Effector memory CD4-positive, alpha-beta T cell (primary cell): Measurements from ENCODE around the gene MYH14.

Source experiments
- DNase-seq, 3 donors: peaks; one replicate each; pipeline ENCODE4 v3.0.0-alpha.2; 2020
- H3K27ac ChIP-seq: 2 replicates; pipeline ENCODE4 v1.7.0; 2013; ENCODE audit warnings: mild to moderate bottlenecking, low read length, moderate library complexity; ENCODE audit not compliant: insufficient read depth, poor library complexity, severe bottlenecking
- H3K27me3 ChIP-seq: replicated peaks from 2 replicates; pipeline ENCODE4 v1.7.0; 2013; ENCODE audit warnings: mild to moderate bottlenecking, low read length; ENCODE audit not compliant: insufficient read depth, control insufficient read depth, poor library complexity, severe bottlenecking
- H3K36me3 ChIP-seq: 2 replicates; pipeline ENCODE4 v1.7.0; 2013; ENCODE audit warnings: mild to moderate bottlenecking, low read length, moderate library complexity; ENCODE audit not compliant: control insufficient read depth, insufficient read depth
- H3K4me1 ChIP-seq: 2 replicates; pipeline ENCODE4 v1.7.0; 2013; ENCODE audit warnings: low read length, mild to moderate bottlenecking; ENCODE audit not compliant: control insufficient read depth, insufficient read depth, poor library complexity, severe bottlenecking
- H3K4me3 ChIP-seq: 2 replicates; pipeline ENCODE4 v1.7.0; 2013; ENCODE audit warnings: low read length, low read depth, mild to moderate bottlenecking; ENCODE audit not compliant: insufficient read depth, poor library complexity, severe bottlenecking
- H3K9me3 ChIP-seq: 2 replicates; pipeline ENCODE4 v1.7.0; 2013; ENCODE audit warnings: mild to moderate bottlenecking, low read length, moderate library complexity; ENCODE audit not compliant: control insufficient read depth

Gene MYH14

GRCh38 chr19:50300051-50300450 is 96.6 kb downstream of the MYH14 start:
- Histone ChIP-seq H3K4me1 (no peaks in the 10 kb centered on the region), H3K27ac (no peak overlapping the region), H3K9me3 (no peaks in the 10 kb centered on the region), H3K36me3 (no peaks in the 10 kb centered on the region), H3K27me3 (no peaks in the 10 kb centered on the region), H3K4me3 (no peak overlapping the region)
- DNase-seq: no peak

GRCh38 chr19:50300814-50301606 is 97.6 kb downstream of the MYH14 start:
- Histone ChIP-seq H3K4me1 (no peaks in the 10 kb centered on the region), H3K9me3 (no peaks in the 10 kb centered on the region), H3K4me3 (no peak overlapping the region), H3K36me3 (no peaks in the 10 kb centered on the region), H3K27ac (no peak overlapping the region), H3K27me3 (no peaks in the 10 kb centered on the region)
- DNase-seq: no peak

- Histone ChIP-seq H3K27me3 (no peaks in the 10 kb centered on the region), H3K36me3 (no peaks in the 10 kb centered on the region), H3K4me1 (no peaks in the 10 kb centered on the region), H3K4me3 (no peak overlapping the region), H3K9me3 (no peaks in the 10 kb centered on the region), H3K27ac (no peak overlapping the region)
- no peak for DNase-seq
Measured at GRCh38 chr19:50301607-50301971, 98.2 kb downstream of the MYH14 start.

GRCh38 chr19:50303558-50303957 is 100.1 kb downstream of the MYH14 start:
- Histone ChIP-seq H3K27ac (no peak overlapping the region), H3K4me3 (no peak overlapping the region), H3K36me3 (no peaks in the 10 kb centered on the region), H3K27me3 (no peaks in the 10 kb centered on the region), H3K4me1 (no peaks in the 10 kb centered on the region), H3K9me3 (no peaks in the 10 kb centered on the region)
- DNase-seq: no peak

DNA sequence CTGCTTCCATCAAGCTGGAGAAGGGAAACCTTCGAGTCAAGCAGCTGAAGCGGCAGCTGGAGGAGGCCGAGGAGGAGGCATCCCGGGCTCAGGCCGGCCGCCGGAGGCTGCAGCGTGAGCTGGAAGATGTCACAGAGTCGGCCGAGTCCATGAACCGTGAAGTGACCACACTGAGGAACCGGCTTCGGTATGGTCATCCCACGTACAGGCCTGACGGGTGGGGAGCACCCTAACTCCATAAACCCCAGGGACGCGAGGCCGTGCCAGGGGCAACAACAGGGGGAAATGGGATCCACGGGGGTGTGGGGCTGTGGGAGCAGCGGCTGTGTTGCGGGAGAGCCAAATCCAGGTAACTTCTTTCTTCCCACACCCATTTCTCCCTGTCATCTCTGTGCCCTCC is 105.6 kb downstream of the MYH14 start:
- no peak for DNase-seq
- H3K4me3 ChIP-seq: no peak overlapping the region
- H3K27ac ChIP-seq: no peak overlapping the region
- H3K9me3 ChIP-seq: no peaks in the 10 kb centered on the region
- H3K27me3 ChIP-seq: peaks cover 28% of the 10 kb centered on the region
- no peaks in the 10 kb centered on the region for H3K4me1 ChIP-seq
- H3K36me3 ChIP-seq: no peaks in the 10 kb centered on the region

- H3K4me1 ChIP-seq: no peaks in the 10 kb centered on the region
- H3K27me3 ChIP-seq: peaks cover 33% of the 10 kb centered on the region
- H3K36me3 ChIP-seq: no peaks in the 10 kb centered on the region
- no peaks in the 10 kb centered on the region for H3K9me3 ChIP-seq
- no peak overlapping the region for H3K27ac ChIP-seq
- no peak for DNase-seq
- no peak overlapping the region for H3K4me3 ChIP-seq
Measured at GRCh38 chr19:50309396-50310125, 106.1 kb downstream of the MYH14 start.

GRCh38 chr19:50310759-50311465 is 107.5 kb downstream of the MYH14 start:
- DNase-seq: no peak
- Histone ChIP-seq H3K36me3 (no peaks in the 10 kb centered on the region), H3K4me1 (peaks cover 4% of the 10 kb centered on the region), H3K27me3 (peaks cover 43% of the 10 kb centered on the region), H3K27ac (no peak overlapping the region), H3K4me3 (no peak overlapping the region), H3K9me3 (no peaks in the 10 kb centered on the region)

DNA sequence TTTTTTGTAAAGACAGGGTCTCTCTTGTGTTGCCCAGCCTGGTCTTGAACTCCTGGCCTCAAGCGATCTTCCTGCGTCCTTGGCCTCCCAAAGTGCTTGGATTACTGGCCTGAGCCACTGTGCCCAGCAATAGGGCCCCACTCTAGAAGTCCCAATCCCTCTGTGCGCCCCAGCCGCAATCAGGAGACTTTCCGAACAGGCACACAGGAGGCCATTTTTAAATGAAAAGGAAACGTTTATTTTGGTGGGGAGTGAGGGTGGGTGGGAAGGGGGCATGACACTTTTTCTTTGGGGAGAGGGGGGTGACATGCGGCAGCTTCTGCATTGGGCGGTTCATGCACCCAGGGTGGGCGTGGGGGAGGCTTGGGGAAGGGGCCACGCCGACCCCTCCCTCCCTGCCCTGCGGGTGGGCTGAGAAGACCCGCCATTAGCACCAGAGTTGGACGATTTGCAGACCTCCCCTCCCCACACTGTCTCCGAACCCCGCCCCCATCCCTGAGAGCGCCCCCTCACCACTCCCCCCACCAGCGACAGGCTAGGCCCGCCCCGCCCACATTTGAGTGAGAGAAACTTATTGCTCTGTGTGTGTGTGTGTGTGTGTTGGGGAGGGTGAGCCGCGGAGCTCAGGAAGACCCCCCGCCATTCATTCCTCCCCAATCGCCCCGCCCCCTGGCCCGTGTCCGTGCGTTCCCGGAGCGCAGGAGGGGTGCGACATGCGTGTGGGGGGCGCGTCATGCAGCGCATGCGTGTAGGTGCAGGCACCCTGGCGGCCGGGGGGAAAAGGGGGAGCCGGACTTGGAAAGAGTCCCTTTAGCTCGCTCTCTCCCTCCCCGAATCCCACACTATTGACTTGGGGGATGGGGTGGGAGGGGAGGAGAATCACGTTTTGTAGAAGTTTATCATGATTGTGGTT is 108.6 kb downstream of the MYH14 start:
- H3K27ac ChIP-seq: no peak overlapping the region
- peaks cover 51% of the 10 kb centered on the region for H3K27me3 ChIP-seq
- no peak for DNase-seq

GRCh38 chr19:50312967-50313811 is 109.8 kb downstream of the MYH14 start:
- no peak overlapping the region for H3K27ac ChIP-seq
- H3K4me3 ChIP-seq: no peak overlapping the region
- no peaks in the 10 kb centered on the region for H3K36me3 ChIP-seq
- H3K4me1 ChIP-seq: peaks cover 5% of the 10 kb centered on the region
- H3K9me3 ChIP-seq: no peaks in the 10 kb centered on the region
- peaks cover 51% of the 10 kb centered on the region for H3K27me3 ChIP-seq
- DNase-seq: no peak

More for the DNA sequence above, 108.6 kb downstream of the MYH14 start:
- no peaks in the 10 kb centered on the region for H3K36me3 ChIP-seq
- H3K9me3 ChIP-seq: no peaks in the 10 kb centered on the region
- peaks cover 5% of the 10 kb centered on the region for H3K4me1 ChIP-seq
- H3K4me3 ChIP-seq: no peak overlapping the region
